PC-3 (cell line): ENCODE results near the gene EWSR1. TPM values are rescaled to one million over a fixed set of nuclear protein-coding genes. Genes with fewer than 3 reads are reported as not detected.

Experiments used
- ATAC-seq: fragments of 200-7000 bp; cut with Tn5 transposase; 2 replicates; pipeline ENCODE4 v1.9.1; 2020; ENCODE audit warnings: mild to moderate bottlenecking, moderate library complexity
- BruUV-seq: library from RNA; stranded (reverse); fragments of 400-500 nt; replicated peaks from 2 replicates; lab custom pipeline; 2021; lab: Mats Ljungman, UMichigan
- CTCF ChIA-PET: fragments of 300-600 bp; sonication (Branson Sonifier 250); formaldehyde crosslinking; loops from one replicate; lab custom pipeline; 2022; ENCODE audit warnings: antibody characterized with exemption; lab: Charles Lee
- POLR2A ChIA-PET: fragments of 300-600 bp; sonication (Branson Sonifier 250); formaldehyde crosslinking; loops from one replicate; lab custom pipeline; 2022; ENCODE audit warnings: antibody characterized with exemption; ENCODE audit not compliant: unreplicated experiment; lab: Charles Lee
- DNase-seq: peaks from one replicate; pipeline ENCODE4 v3.0.0-alpha.2; 2015
- H2AFZ ChIP-seq: fragments of 300-600 bp; sonication (generic); 2 replicates; pipeline ENCODE4 v1.6.0; 2016; ENCODE audit warnings: antibody characterized with exemption, low read length
- H3F3A ChIP-seq: fragments of 300-600 bp; sonication (generic); one replicate; pipeline ENCODE4 v1.6.0; 2017; ENCODE audit warnings: antibody characterized with exemption, low read length, control low read depth, mild to moderate bottlenecking; ENCODE audit not compliant: unreplicated experiment
- H3K27ac ChIP-seq: fragments of 300-600 bp; sonication (generic); 2 replicates; pipeline ENCODE4 v1.5.1; 2016; ENCODE audit warnings: mild to moderate bottlenecking, low read length
- H3K27me3 ChIP-seq: fragments of 300-600 bp; sonication (generic); 2 replicates; pipeline ENCODE4 v1.6.1; 2016; ENCODE audit warnings: low read length, mixed read lengths
- H3K36me3 ChIP-seq: fragments of 300-600 bp; sonication (generic); 2 replicates; pipeline ENCODE4 v1.6.1; 2016; ENCODE audit warnings: low read depth, mixed run types, low read length, mixed read lengths
- H3K4me1 ChIP-seq: fragments of 300-600 bp; sonication (generic); 2 replicates; pipeline ENCODE4 v1.5.1; 2016; ENCODE audit warnings: low read length; ENCODE audit not compliant: insufficient read depth
- H3K4me2 ChIP-seq: fragments of 300-600 bp; sonication (generic); 2 replicates; pipeline ENCODE4 v1.6.0; 2016; ENCODE audit warnings: low read length
- H3K4me3 ChIP-seq: fragments of 300-600 bp; sonication (generic); 2 replicates; pipeline ENCODE4 v1.5.1; 2016; ENCODE audit warnings: mild to moderate bottlenecking, low read length, mixed read lengths
- H3K79me2 ChIP-seq: fragments of 300-600 bp; sonication (generic); 2 replicates; pipeline ENCODE4 v1.6.1; 2017; ENCODE audit warnings: low read length, mixed read lengths
- H3K9ac ChIP-seq: fragments of 300-600 bp; sonication (generic); 2 replicates; pipeline ENCODE4 v1.6.0; 2016; ENCODE audit warnings: mild to moderate bottlenecking, low read length
- H3K9me2 ChIP-seq: fragments of 300-600 bp; sonication (generic); replicated peaks from 2 replicates; pipeline ENCODE4 v1.6.1; 2016; ENCODE audit warnings: mixed run types, low read length, mixed read lengths
- H3K9me3 ChIP-seq: fragments of 300-600 bp; sonication (generic); 2 replicates; pipeline ENCODE4 v1.6.1; 2016; ENCODE audit warnings: low read length, mixed read lengths
- H4K20me1 ChIP-seq: fragments of 300-600 bp; sonication (generic); 2 replicates; pipeline ENCODE4 v1.6.1; 2016; ENCODE audit warnings: low read length, mixed read lengths
- CTCF ChIP-seq: fragments of 300-600 bp; sonication (generic); conservative IDR thresholded peaks from 2 replicates; pipeline ENCODE4 v1.5.1; 2017; ENCODE audit warnings: antibody characterized with exemption, low read depth, mild to moderate bottlenecking, low read length
- EZH2 ChIP-seq: fragments of 300-600 bp; sonication (generic); IDR thresholded peaks from one replicate; pipeline ENCODE4 v1.6.1; 2017; ENCODE audit warnings: antibody characterized with exemption, mild to moderate bottlenecking, low read length; ENCODE audit not compliant: unreplicated experiment
- EZH2phosphoT487 ChIP-seq: fragments of 300-600 bp; sonication (generic); IDR thresholded peaks from 2 replicates; pipeline ENCODE4 v1.6.1; 2018; ENCODE audit warnings: mild to moderate bottlenecking, antibody characterized with exemption, low read length, borderline replicate concordance
- intact Hi-C: fragments of 100-400 bp; cut with micrococcal nuclease; formaldehyde crosslinking; loops from 2 replicates; pipeline ENCODE4 v1.9.0; 2023
- total RNA-seq: library from RNA; depleted of rRNA; stranded (reverse); fragments of >200 nt; gene quantifications from 2 replicates; pipeline ENCODE4 v1.2.3, GENCODE V29; 2014

Gene EWSR1
- total RNA-seq, 1 experiment from 2014 or later, result 288 TPM

DNA sequence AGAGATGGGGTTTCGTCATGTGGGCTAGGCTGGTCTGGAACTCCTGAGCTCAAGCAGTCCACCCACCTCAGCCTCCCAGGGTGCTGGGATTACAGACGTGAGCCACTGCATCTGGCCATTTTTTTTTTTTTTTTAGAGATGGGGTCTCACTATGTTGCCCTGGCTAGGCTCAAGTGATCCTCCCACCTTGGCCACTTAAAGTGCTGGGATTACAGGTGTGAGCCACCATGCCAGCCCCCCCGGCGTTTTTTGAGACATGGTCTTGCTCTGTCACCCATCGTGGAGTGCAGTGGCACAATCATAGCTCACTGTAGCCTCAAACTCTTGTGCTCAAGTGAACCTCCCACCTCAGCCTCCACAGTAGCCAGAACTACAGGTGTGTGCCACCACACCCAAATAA lies 16.8 kb upstream of the EWSR1 start:
- Histone ChIP-seq H3K9ac (no peak overlapping the region), H3K4me3 (no peak overlapping the region), H3K79me2 (no peaks in the 10 kb centered on the region), H3K27ac (no peak overlapping the region), H3K4me2 (no peak overlapping the region), H4K20me1 (no peaks in the 10 kb centered on the region), H2AFZ (no peak overlapping the region), H3F3A (no peaks in the 10 kb centered on the region), H3K27me3 (no peaks in the 10 kb centered on the region), H3K9me3 (no peaks in the 10 kb centered on the region), H3K9me2 (no peaks in the 10 kb centered on the region), H3K36me3 (no peaks in the 10 kb centered on the region), H3K4me1 (no peaks in the 10 kb centered on the region)
- no TSS peak for BruUV-seq
- ChIA-PET CTCF (no interaction called here), POLR2A (no interaction called here)
- no peak for ATAC-seq
- intact Hi-C loops, result no loop called here
- TF ChIP-seq EZH2, result no peak
- no peak for TF ChIP-seq EZH2phosphoT487
- no peak for TF ChIP-seq CTCF
- DNase-seq, result no peak

DNA sequence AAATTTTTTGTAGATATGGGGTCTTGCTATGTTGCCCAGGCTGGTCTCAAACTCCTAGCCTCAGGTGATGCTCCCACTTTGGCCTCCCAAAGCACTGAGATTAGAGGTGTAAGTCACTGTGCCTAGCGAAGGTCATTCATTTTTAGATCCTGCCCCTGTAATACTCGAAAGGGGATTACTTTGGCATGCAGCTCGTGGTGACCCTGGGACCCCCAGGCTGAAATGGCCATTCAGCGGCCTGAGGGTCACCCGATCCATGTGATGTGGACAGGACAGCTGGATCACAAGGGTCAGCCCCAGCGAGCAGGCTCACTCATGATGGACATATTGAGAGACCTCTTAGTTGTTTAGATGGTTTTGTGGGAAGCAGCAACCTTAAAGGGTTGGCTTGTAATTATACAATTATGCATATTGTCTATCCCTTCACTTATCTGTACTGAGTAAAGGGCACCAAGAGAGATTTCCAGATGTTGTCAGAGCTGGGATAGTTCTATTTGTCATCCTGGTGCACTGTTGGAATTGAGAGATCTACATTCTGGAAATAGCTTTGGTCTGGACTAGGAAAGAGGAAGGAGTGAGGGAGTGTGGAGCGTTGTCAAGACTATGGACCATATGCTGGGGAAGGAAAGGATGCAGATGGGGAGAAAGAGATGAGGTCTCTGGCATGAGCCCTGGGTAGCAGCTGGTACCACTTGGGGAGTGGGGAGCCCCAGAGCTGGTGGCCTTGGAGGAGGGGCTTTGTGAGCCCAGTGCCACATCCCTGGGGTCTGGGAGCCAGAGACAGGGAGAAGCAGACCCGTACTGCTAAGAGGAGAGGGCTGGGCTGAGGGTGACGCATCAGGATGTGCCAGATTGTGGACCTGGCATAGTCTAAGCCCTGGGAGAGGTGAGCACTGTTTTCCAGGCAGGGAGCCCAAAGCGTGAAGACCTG lies 15.8 kb upstream of the EWSR1 start:
- DNase-seq (no peak), ATAC-seq (no peak)
- Histone ChIP-seq H4K20me1 (no peaks in the 10 kb centered on the region), H3K36me3 (no peaks in the 10 kb centered on the region), H3K79me2 (no peaks in the 10 kb centered on the region), H3K27ac (no peak overlapping the region), H3K9ac (no peak overlapping the region), H3F3A (no peaks in the 10 kb centered on the region), H3K4me2 (no peak overlapping the region), H3K4me1 (no peaks in the 10 kb centered on the region), H2AFZ (no peak overlapping the region), H3K27me3 (no peaks in the 10 kb centered on the region), H3K9me3 (no peaks in the 10 kb centered on the region), H3K9me2 (no peaks in the 10 kb centered on the region), H3K4me3 (no peak overlapping the region)
- no TSS peak for BruUV-seq
- intact Hi-C loops, result no loop called here
- ChIA-PET CTCF (no interaction called here), POLR2A (no interaction called here)
- TF ChIP-seq CTCF (no peak), EZH2 (no peak), EZH2phosphoT487 (no peak)
